Adrenal gland (tissue), 5 donors: ENCODE measurements around the gene BATF.

ENCODE experiments used
- POLR2A ChIP-seq, 2 donors: fragments of 450-650 bp; IDR thresholded peaks; one replicate each; pipeline ENCODE4 v1.6.1; 2017; ENCODE audit warnings: antibody characterized with exemption in 2 of 2, mild to moderate bottlenecking in 2 of 2, moderate library complexity in 1 of 2
- TF ChIP-seq, protein P1 (sequence below), 6 experiments: fragments of 450-650 bp in 4 of 6; fragments of 200-600 bp in 2 of 6; sonication (generic) in 1 of 6; IDR thresholded peaks; 1 replicate in 5 of 6; 2 replicates in 1 of 6; pipeline versions ENCODE4 v1.5.1 to v1.8.0; 2016 to 2021; ENCODE audit warnings: antibody characterized with exemption in 6 of 6, mild to moderate bottlenecking in 2 of 6, moderate library complexity in 1 of 6
- donor health status: DM: no; HTN: no; CAD: no.

DNA sequence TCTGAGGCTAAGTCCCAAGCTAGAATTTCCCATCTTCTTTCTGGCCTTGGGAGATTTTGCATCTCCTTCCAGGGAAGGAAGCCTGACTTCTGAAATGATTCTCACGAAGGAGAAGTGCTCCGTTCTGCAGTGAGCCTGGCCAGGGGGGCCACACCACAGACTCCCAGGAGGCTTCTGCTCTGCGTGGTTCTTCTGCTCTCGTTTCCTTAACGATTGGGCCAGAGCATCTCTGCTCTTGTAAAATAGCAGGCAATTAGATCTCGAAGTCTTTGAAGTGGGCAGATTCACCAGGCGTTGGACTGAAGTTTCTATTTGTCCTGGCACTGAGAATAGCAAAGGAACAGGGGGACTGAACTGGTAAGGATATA lies 6.7 kb upstream of the BATF start:
- TF ChIP-seq, protein P1, sequence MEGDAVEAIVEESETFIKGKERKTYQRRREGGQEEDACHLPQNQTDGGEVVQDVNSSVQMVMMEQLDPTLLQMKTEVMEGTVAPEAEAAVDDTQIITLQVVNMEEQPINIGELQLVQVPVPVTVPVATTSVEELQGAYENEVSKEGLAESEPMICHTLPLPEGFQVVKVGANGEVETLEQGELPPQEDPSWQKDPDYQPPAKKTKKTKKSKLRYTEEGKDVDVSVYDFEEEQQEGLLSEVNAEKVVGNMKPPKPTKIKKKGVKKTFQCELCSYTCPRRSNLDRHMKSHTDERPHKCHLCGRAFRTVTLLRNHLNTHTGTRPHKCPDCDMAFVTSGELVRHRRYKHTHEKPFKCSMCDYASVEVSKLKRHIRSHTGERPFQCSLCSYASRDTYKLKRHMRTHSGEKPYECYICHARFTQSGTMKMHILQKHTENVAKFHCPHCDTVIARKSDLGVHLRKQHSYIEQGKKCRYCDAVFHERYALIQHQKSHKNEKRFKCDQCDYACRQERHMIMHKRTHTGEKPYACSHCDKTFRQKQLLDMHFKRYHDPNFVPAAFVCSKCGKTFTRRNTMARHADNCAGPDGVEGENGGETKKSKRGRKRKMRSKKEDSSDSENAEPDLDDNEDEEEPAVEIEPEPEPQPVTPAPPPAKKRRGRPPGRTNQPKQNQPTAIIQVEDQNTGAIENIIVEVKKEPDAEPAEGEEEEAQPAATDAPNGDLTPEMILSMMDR (IDR thresholded peaks at IDR 0.05) = no peak
- TF ChIP-seq POLR2A (IDR thresholded peaks at IDR 0.05) = no peak
